BJ (cell line): ENCODE data around the gene PLEKHA5. TPM values are rescaled to one million over a fixed set of nuclear protein-coding genes. Genes with fewer than 3 reads are reported as not detected.

ENCODE experiments used
- CTCF ChIA-PET: fragments of 350-600 bp; formaldehyde crosslinking; extraction: SDS; loops from one replicate; lab custom pipeline; 2021; ENCODE audit warnings: antibody characterized with exemption, inconsistent platforms; lab: Yijun Ruan, JAX
- POLR2A ChIA-PET: fragments of 300-600 bp; sonication (Branson Sonifier 250); formaldehyde crosslinking; extraction: SDS; loops from one replicate; lab custom pipeline; 2021; ENCODE audit warnings: antibody characterized with exemption; lab: Charles Lee
- DNase-seq: peaks from one replicate; pipeline ENCODE4 v3.0.0-alpha.2; 2011; ENCODE audit warnings: low read depth
- H3K27me3 ChIP-seq: 2 replicates; pipeline ENCODE4 v1.6.0; 2011; ENCODE audit warnings: low read length; ENCODE audit not compliant: control insufficient read depth, insufficient read depth
- H3K36me3 ChIP-seq: 2 replicates; pipeline ENCODE4 v1.5.1; 2011; ENCODE audit warnings: low read length; ENCODE audit not compliant: control insufficient read depth, insufficient read depth
- H3K4me3 ChIP-seq: 2 replicates; pipeline ENCODE4 v1.5.1; 2011; ENCODE audit warnings: low read depth, mild to moderate bottlenecking, control low read depth, low read length
- polyA plus RNA-seq: library from polyadenylated mRNA; depleted of rRNA; stranded (reverse); fragments of >200 nt; gene quantifications from 2 replicates; pipeline ENCODE4 v1.2.3, GENCODE V29; 2011
- small RNA-seq: library from RNA; depleted of rRNA; stranded (forward); fragments of <200 nt; gene quantifications from one replicate; pipeline ENCODE3, GENCODE V24; 2012; ENCODE audit warnings: low replicate concordance, low read depth; ENCODE audit not compliant: insufficient read length
- TF ChIP-seq, protein P1 (sequence below): IDR thresholded peaks from 2 replicates; pipeline ENCODE4 v1.5.1; 2011; ENCODE audit warnings: low read depth, mild to moderate bottlenecking, control low read depth, inconsistent platforms, low read length, moderate library complexity; ENCODE audit not compliant: insufficient read depth

PLEKHA5 gene
- polyA plus RNA-seq, 1 experiment, result 5.8 TPM

DNA sequence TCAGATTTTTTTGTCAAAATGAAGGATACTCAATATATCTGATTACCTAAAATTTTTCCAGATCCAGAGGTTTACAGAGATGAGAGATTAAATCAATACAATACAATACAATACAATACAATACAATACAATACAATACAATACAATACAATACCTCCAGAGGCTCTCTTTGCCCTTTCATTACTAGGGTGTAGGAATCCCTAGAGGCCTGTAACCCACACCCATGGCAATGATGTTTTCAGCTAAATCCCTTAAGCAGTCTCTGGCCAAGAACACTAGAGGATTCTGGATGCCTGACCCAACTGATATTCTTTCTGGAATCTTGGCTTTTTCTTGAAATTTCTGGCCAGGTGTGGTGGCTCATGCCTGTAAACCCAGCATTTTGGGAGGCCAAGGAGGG lies 286.0 kb downstream of the PLEKHA5 start:
- no peaks in the 10 kb centered on the region for H3K36me3 ChIP-seq
- POLR2A ChIA-PET, result no interaction called here
- CTCF ChIA-PET, result no interaction called here
- DNase-seq, result no peak
- TF ChIP-seq, protein P1, sequence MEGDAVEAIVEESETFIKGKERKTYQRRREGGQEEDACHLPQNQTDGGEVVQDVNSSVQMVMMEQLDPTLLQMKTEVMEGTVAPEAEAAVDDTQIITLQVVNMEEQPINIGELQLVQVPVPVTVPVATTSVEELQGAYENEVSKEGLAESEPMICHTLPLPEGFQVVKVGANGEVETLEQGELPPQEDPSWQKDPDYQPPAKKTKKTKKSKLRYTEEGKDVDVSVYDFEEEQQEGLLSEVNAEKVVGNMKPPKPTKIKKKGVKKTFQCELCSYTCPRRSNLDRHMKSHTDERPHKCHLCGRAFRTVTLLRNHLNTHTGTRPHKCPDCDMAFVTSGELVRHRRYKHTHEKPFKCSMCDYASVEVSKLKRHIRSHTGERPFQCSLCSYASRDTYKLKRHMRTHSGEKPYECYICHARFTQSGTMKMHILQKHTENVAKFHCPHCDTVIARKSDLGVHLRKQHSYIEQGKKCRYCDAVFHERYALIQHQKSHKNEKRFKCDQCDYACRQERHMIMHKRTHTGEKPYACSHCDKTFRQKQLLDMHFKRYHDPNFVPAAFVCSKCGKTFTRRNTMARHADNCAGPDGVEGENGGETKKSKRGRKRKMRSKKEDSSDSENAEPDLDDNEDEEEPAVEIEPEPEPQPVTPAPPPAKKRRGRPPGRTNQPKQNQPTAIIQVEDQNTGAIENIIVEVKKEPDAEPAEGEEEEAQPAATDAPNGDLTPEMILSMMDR, result no peak
- H3K4me3 ChIP-seq, result no peak overlapping the region
- peaks cover 1% of the 10 kb centered on the region; the same call in 1 of the 2 replicates for H3K27me3 ChIP-seq

DNA sequence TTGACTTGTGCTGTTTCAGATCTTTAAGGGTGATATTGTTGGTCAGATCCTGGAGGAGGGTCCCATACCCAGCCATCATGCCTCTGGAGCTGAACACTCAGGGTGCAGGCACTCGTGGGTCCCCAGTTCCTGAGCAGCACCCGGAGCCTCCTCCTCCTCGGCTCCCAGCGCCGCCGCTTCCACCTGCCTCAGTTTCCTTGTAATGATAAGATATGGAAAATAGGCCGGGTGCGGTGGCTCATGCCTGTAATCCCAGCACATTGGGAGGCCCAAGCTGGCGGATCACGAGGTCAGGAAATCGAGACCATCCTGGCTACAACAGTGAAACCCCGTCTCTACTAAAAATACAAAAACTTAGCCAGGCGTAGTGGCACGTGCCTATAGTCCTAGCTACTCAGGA lies 289.6 kb downstream of the PLEKHA5 start:
- no peaks in the 10 kb centered on the region for H3K36me3 ChIP-seq
- no peaks in the 10 kb centered on the region for H3K27me3 ChIP-seq
- TF ChIP-seq, protein P1, result no peak
- no peak for DNase-seq
- H3K4me3 ChIP-seq, result no peak overlapping the region
- ChIA-PET POLR2A (no interaction called here), CTCF (no interaction called here)

DNA sequence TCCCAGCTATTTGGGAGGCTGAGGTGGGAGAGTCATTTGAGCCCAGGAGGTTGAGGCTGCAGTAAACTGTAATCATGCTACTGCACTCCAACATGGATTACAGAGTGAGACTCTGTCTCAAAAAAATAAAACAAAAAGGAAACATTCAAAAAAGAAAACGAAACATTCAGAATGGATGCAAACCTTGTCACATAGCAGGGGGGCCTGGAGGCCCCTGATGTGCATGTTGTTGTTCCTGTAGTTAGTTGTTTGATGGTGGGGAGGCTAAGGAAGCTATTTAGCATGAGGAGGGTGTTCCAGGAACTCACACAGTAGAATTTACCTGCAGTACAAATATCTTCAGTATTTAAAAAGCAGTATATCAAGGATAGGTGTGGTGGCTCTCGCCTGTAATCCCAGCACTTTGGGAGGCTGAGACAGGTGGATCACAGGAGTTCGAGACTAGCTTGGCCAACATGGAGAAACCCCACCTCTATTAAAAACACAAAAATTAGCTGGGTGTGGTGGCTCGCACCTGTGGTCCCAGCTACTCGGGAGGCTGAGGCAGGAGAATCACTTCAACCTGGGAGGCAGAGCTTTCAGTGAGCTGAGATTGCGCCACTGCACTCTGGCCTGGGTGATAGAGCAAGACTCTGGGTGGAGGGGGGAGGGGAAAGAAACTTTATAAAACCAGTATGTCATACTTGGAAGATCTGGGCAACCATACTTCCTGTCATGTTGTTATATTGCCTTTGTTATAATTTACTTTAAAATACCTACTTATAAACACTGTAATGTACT lies 292.2 kb downstream of the PLEKHA5 start:
- TF ChIP-seq, protein P1, result no peak
- no peak for DNase-seq
- H3K27me3 ChIP-seq, result no peaks in the 10 kb centered on the region
- ChIA-PET CTCF (interaction anchor here (0.6 kb wide), 1 partner anchor 1019 kb away, joined by 3 read pairs; no protein-coding TSS in a partner anchor), POLR2A (interaction anchor here (0.5 kb wide), 1 partner anchor 994 kb away, joined by 5 read pairs; no protein-coding TSS in a partner anchor)
- H3K4me3 ChIP-seq, result no peak overlapping the region
- no peaks in the 10 kb centered on the region for H3K36me3 ChIP-seq

DNA sequence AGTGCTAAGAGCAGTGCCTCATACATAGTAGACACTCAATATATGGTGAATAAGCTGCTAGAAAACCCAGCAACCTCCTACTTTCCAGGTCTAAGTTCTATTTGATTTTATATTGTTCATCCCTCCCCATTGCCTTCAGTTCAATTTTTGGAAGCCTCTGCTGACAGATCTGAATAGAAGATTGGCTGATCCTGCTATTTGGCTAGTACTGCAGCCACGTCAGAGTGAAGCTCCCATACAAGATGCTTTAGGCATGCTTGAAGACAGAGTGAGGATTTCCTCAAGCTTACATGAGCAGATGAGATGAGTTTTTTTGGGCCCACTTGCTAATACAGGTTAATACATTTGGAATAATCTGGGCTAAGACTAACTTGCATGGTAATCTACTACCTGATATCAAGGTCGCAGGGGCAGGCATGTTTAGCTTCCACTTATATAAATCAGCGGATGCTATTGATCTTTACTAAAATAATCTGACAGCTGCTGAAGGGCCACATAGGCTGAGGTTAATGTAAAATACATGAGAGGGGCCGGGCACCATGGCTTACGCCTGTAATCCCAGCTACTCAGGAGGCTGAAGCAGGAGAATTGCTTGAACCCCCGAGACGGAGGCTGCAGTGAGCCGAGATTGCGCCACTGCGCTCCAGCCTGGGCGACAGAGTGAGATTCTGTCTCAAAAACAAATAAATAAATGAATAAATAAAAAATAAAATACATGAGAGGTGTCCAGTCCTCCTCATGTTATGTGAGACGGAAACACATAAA lies 293.8 kb downstream of the PLEKHA5 start:
- TF ChIP-seq, protein P1, result no peak
- CTCF ChIA-PET, result no interaction called here

More for the DNA sequence above, 293.8 kb downstream of the PLEKHA5 start:
- Histone ChIP-seq H3K4me3 (no peak overlapping the region), H3K27me3 (no peaks in the 10 kb centered on the region), H3K36me3 (no peaks in the 10 kb centered on the region)
- DNase-seq, result no peak
- POLR2A ChIA-PET, result interaction anchor here (0.7 kb wide), 1 partner anchor 9 kb away, joined by 7 read pairs; no protein-coding TSS in a partner anchor

Small RNAs within 50 kb of the gene (small RNA-seq; reads per million reads assigned to genes)
- gene AC091805.2 (not detected), gene RN7SL67P (not detected)
